Gastrocnemius medialis (tissue), 4 donors: ENCODE data around the gene CYSRT1. TPM values are rescaled to one million over a fixed set of nuclear protein-coding genes. Genes with fewer than 3 reads are reported as not detected.

Experiments used
- ATAC-seq, 2 donors: fragments of 150-250 bp; one replicate each; pipeline ENCODE4 v1.9.1; 2016
- DNase-seq, 2 donors: peaks; one replicate each; pipeline ENCODE4 v3.0.0-alpha.2; 2019
- H3K27ac ChIP-seq, 4 donors: fragments of 200-600 bp; sonication (generic); 1 replicate in 1 of 4; 2 replicates in 3 of 4; pipeline ENCODE4 v1.5.1; 2016 to 2018; ENCODE audit warnings: mild to moderate bottlenecking in 2 of 4, moderate library complexity in 1 of 4
- H3K27me3 ChIP-seq, 3 donors: fragments of 200-600 bp; sonication (generic) in 2 of 3; 1 replicate in 1 of 3; 2 replicates in 2 of 3; pipeline versions ENCODE4 v1.5.1 to v1.6.0; 2016 to 2019; ENCODE audit warnings: mild to moderate bottlenecking in 1 of 3, moderate library complexity in 1 of 3
- H3K36me3 ChIP-seq, 2 donors: fragments of 200-600 bp; sonication (generic) in 1 of 2; one replicate each; pipeline ENCODE4 v1.5.1; 2017 to 2018
- H3K4me1 ChIP-seq, 2 donors: fragments of 200-600 bp; sonication (generic) in 1 of 2; one replicate each; pipeline ENCODE4 v1.5.1; 2016 to 2017; ENCODE audit warnings: mild to moderate bottlenecking in 2 of 2
- H3K4me3 ChIP-seq, 4 donors: fragments of 200-600 bp; sonication (generic) in 3 of 4; 1 replicate in 1 of 4; 2 replicates in 3 of 4; pipeline ENCODE4 v1.5.1; 2016 to 2019; ENCODE audit warnings: mild to moderate bottlenecking in 2 of 4
- H3K9me3 ChIP-seq, 3 donors: fragments of 200-600 bp; sonication (generic) in 2 of 3; 1 replicate in 1 of 3; 2 replicates in 2 of 3; pipeline ENCODE4 v1.5.1; 2016 to 2019
- CTCF ChIP-seq, 5 experiments: fragments of 450-650 bp in 3 of 5; fragments of 200-600 bp in 2 of 5; sonication (generic) in 2 of 5; IDR thresholded peaks in 4 of 5; conservative IDR thresholded peaks in 1 of 5; 1 replicate in 4 of 5; 2 replicates in 1 of 5; pipeline ENCODE4 v1.5.1; 2016 to 2019; ENCODE audit warnings: antibody characterized with exemption in 5 of 5, mild to moderate bottlenecking in 3 of 5, moderate library complexity in 3 of 5
- POLR2A ChIP-seq, 2 donors: fragments of 450-650 bp; IDR thresholded peaks; one replicate each; pipeline ENCODE4 v1.6.1; 2017; ENCODE audit warnings: antibody characterized with exemption in 2 of 2, mild to moderate bottlenecking in 2 of 2, moderate library complexity in 2 of 2
- in situ Hi-C, 4 donors: fragments of 200-750 bp; cut with MboI; loops; one replicate each; pipeline versions ENCODE4 v1.15.0 to v1.8.0; 2017; ENCODE audit warnings: low sequenced_read_pairs in 4 of 4
- intact Hi-C: fragments of 100-400 bp; cut with DNase I; formaldehyde crosslinking; loops from one replicate; pipeline ENCODE4 v1.15.1; 2023; ENCODE audit warnings: low total_unique reads
- total RNA-seq, 4 donors: library from RNA; depleted of rRNA; stranded (reverse); fragments of >200 nt; gene quantifications; one replicate each; pipeline versions ENCODE4 v1.1.0 to v1.2.3, GENCODE V29; 2016

Gene CYSRT1
- total RNA-seq, 4 donors from 2014 or later, result 0.42 TPM; not detected in 3

DNA sequence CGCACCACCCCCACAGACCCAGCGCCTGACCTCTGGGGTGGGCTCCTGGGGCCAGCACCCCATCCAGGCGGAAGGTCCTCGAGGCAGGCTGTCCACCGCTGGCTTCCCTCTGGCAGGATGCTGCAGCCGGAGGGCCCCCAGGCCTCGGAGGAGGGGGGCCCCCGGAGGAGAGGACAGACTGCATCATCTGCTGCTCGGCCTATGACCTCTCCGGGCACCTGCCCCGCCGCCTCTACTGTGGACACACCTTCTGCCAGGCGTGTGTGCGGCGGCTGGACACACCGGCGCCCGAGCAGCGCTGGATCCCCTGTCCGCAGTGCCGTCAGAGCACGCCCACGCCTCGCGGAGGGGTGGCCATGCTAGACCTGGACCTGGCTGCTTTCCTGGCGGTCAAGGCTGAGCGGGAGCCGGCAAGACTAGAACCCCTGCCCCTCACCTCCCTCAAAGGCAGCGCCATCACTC is 3.6 kb downstream of the CYSRT1 start:
- peaks cover 7 to 8% of the 10 kb centered on the region in 2 donors for H3K4me1 ChIP-seq
- in situ Hi-C loops, result loop anchor here in 1 of 4 donors (10.0 kb wide), 1 partner anchor 104 kb away; no protein-coding TSS in a partner anchor
- no peaks in the 10 kb centered on the region for H3K36me3 ChIP-seq
- H3K27ac ChIP-seq, result no peak overlapping the region
- H3K4me3 ChIP-seq, result no peak overlapping the region
- no peaks in the 10 kb centered on the region for H3K9me3 ChIP-seq
- peaks cover 28 to 42% (median 31%) of the 10 kb centered on the region in 3 donors for H3K27me3 ChIP-seq
- DNase-seq (no peak), ATAC-seq (no peak)
- intact Hi-C loops, result no loop called here
- TF ChIP-seq CTCF (IDR thresholded peaks at IDR 0.05 in 4 of 5, conservative IDR thresholded peaks at IDR 0.05 in 1 of 5) (no peak), POLR2A (IDR thresholded peaks at IDR 0.05) (no peak)

GRCh38 chr9:137228968-137229896 is 4.3 kb downstream of the CYSRT1 start:
- Histone ChIP-seq H3K27ac (no peak overlapping the region), H3K36me3 (no peaks in the 10 kb centered on the region), H3K9me3 (no peaks in the 10 kb centered on the region), H3K4me3 (no peak overlapping the region), H3K27me3 (peaks cover 28 to 49% (median 31%) of the 10 kb centered on the region in 3 donors), H3K4me1 (peaks cover 3% of the 10 kb centered on the region in 2 donors)
- no peak for TF ChIP-seq CTCF (IDR thresholded peaks at IDR 0.05 in 4 of 5, conservative IDR thresholded peaks at IDR 0.05 in 1 of 5)
- no peak for TF ChIP-seq POLR2A (IDR thresholded peaks at IDR 0.05)
- intact Hi-C loops, result no loop called here
- DNase-seq, result no peak
- in situ Hi-C loops, result loop anchor here in 1 of 4 donors (10.0 kb wide), 1 partner anchor 104 kb away; no protein-coding TSS in a partner anchor
- no peak for ATAC-seq

DNA sequence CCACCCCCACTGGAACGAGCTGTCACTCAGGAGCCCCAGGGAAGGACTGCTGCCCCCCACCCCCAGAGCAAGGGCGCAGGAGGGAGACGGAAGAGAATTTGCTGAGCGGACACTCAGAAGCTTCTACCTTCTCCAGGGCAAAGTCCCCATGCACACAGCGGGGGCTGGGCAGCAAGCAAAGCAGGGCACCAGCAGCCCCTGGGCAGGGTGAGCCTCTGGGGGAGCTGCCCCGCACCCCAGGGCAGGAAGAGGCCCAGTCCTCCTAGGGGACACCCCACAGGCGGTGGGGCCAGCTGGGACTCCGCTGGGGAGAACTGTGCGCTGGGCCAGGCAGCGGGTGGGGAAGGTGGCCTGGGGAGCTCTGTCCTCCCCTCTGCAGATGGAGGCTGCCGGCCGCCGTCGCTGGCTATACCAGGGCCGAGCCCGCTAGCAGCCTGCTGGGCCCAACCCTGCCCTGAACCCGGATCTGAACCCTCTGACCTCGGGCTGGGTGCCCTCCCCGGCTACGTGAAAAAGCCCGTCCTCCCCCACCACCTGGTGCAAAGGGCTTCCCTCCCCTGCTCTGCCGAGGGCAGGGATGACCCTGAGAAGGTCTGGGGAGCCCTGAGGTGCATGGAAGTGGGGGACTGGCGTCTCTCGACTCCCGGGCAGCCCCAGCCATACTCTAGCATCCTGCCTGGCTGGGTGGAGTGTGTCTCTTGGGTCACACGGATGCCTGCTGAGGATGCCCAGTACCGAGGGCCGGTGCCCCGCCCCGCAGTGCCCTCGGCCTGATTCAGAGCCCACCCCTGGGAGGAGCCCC is 5.1 kb downstream of the CYSRT1 start:
- no peak for ATAC-seq
- no peaks in the 10 kb centered on the region for H3K36me3 ChIP-seq
- no peak for TF ChIP-seq POLR2A (IDR thresholded peaks at IDR 0.05)
- TF ChIP-seq CTCF (IDR thresholded peaks at IDR 0.05 in 4 of 5, conservative IDR thresholded peaks at IDR 0.05 in 1 of 5), result no peak
- intact Hi-C loops, result loop anchor here (10.0 kb wide), 1 partner anchor 445 kb away; no protein-coding TSS in a partner anchor
- no peaks in the 10 kb centered on the region for H3K9me3 ChIP-seq
- in situ Hi-C loops, result loop anchor here in 3 of 4 donors (10.0 kb wide), 2 partner anchors 105 to 115 kb away; partner anchors contain the start of gene DPP7 (in 2 of the 3)
- H3K4me3 ChIP-seq, result no peak overlapping the region
- H3K27ac ChIP-seq, result no peak overlapping the region
- no peak for DNase-seq
- peaks cover 28 to 55% (median 31%) of the 10 kb centered on the region in 3 donors for H3K27me3 ChIP-seq
- no peaks in the 10 kb centered on the region for H3K4me1 ChIP-seq

DNA sequence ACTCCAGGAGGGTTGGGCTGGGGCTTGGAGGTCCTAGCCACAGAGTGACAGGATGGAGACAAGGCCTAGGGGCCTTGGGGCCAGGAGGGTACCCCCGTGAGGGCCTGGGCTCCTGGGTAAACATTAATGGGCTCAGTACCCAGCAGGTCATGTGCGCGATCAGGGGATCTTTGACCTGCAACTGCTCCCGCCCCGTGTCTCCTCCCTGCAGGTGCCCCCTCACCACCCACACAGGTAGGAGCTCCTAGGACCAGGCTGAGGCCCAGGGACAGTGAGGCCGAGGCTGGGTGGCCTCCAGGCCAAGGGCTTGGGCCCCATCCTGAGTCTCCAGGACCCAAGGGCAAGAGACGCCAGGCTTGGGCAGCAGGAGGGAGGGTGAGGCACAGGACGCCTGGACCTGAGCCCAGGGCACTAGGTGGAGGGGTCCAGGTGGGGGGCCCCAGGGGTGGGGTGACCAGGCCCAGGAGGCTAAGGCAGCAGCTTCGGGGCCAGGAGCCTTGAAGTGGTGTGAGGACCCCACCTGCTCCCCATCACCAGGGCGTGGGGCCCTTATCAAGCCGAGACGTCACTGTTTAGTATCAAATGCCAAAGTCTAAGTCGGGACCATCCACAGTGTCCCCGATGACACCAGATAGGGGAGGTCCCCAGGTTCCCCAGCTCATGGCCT is 5.9 kb downstream of the CYSRT1 start, which contains the start of gene SLC34A3:
Gene SLC34A3 (plus strand): TSS at position 197 of the 667 bp plus-strand sequence. CDS start 802 bp downstream, outside the sequence.
- in situ Hi-C loops, result loop anchor here in 2 of 4 donors (10.0 kb wide), 1 partner anchor 116 kb away; the partner anchor contains the start of gene DPP7 (in 2 of the 2)
- ATAC-seq, result no peak
- intact Hi-C loops, result loop anchor here (10.0 kb wide), 1 partner anchor 446 kb away; no protein-coding TSS in a partner anchor
- Histone ChIP-seq H3K4me3 (no peak within 1 kb of the TSS), H3K27ac (no peak within 1 kb of the TSS), H3K36me3 (no peaks in the 10 kb centered on the region), H3K4me1 (peaks cover under 1 to 5% of the 10 kb centered on the region in 2 donors), H3K27me3 (peaks cover 28 to 55% (median 31%) of the 10 kb centered on the region in 3 donors), H3K9me3 (no peaks in the 10 kb centered on the region)
- no peak for TF ChIP-seq POLR2A (IDR thresholded peaks at IDR 0.05)
- no peak for TF ChIP-seq CTCF (IDR thresholded peaks at IDR 0.05 in 4 of 5, conservative IDR thresholded peaks at IDR 0.05 in 1 of 5)
- no peak for DNase-seq
